GM23248 (cell line): ENCODE data around the gene FNDC8. TPM values are rescaled to one million over a fixed set of nuclear protein-coding genes. Genes with fewer than 3 reads are reported as not detected.
A peak's percentile ranks its signal among the peaks of the same experiment; 100 is the strongest.

Experiments used
- DNase-seq: peaks from one replicate; pipeline ENCODE4 v3.0.0-alpha.2; 2015
- H2AFZ ChIP-seq: fragments of 200-600 bp; sonication (generic); 2 replicates; pipeline ENCODE4 v1.6.1; 2016; ENCODE audit warnings: antibody characterized with exemption
- H3F3A ChIP-seq: fragments of 200-600 bp; sonication (generic); 2 replicates; pipeline ENCODE4 v1.6.1; 2016; ENCODE audit warnings: mild to moderate bottlenecking, antibody characterized with exemption, mixed run types; ENCODE audit not compliant: insufficient read depth
- H3K27ac ChIP-seq: fragments of 200-600 bp; sonication (generic); 2 replicates; pipeline ENCODE4 v1.5.1; 2016; ENCODE audit warnings: mild to moderate bottlenecking
- H3K27me3 ChIP-seq: fragments of 200-600 bp; sonication (generic); replicated peaks from 2 replicates; pipeline ENCODE4 v1.6.1; 2016; ENCODE audit warnings: mild to moderate bottlenecking; ENCODE audit not compliant: insufficient read depth
- H3K36me3 ChIP-seq: fragments of 200-600 bp; sonication (generic); 2 replicates; pipeline ENCODE4 v1.6.1; 2016; ENCODE audit warnings: low read depth, mild to moderate bottlenecking
- H3K4me1 ChIP-seq: fragments of 200-600 bp; sonication (generic); 2 replicates; pipeline ENCODE4 v1.6.1; 2016; ENCODE audit warnings: mild to moderate bottlenecking; ENCODE audit not compliant: insufficient read depth
- H3K4me2 ChIP-seq: fragments of 200-600 bp; sonication (generic); one replicate; pipeline ENCODE4 v1.6.1; 2016; ENCODE audit warnings: mild to moderate bottlenecking; ENCODE audit not compliant: unreplicated experiment
- H3K4me3 ChIP-seq: fragments of 200-600 bp; sonication (generic); 2 replicates; pipeline ENCODE4 v1.5.1; 2016; ENCODE audit warnings: mild to moderate bottlenecking
- H3K79me2 ChIP-seq: fragments of 200-600 bp; sonication (generic); 2 replicates; pipeline ENCODE4 v1.6.1; 2016; ENCODE audit warnings: mild to moderate bottlenecking; ENCODE audit not compliant: insufficient read depth
- H3K9ac ChIP-seq: fragments of 200-600 bp; sonication (generic); 2 replicates; pipeline ENCODE4 v1.6.1; 2016; ENCODE audit warnings: mild to moderate bottlenecking
- H3K9me2 ChIP-seq: fragments of 200-600 bp; sonication (generic); 2 replicates; pipeline ENCODE4 v1.6.1; 2016; ENCODE audit warnings: mixed run types, mild to moderate bottlenecking, moderate library complexity; ENCODE audit not compliant: insufficient read depth
- H3K9me3 ChIP-seq: fragments of 200-600 bp; sonication (generic); one replicate; pipeline ENCODE4 v1.6.1; 2017; ENCODE audit warnings: low read depth
- H4K20me1 ChIP-seq: fragments of 200-600 bp; sonication (generic); 2 replicates; pipeline ENCODE4 v1.6.0; 2016; ENCODE audit not compliant: insufficient read depth
- EZH2 ChIP-seq: fragments of 200-600 bp; sonication (generic); IDR thresholded peaks from 2 replicates; pipeline ENCODE4 v1.6.1; 2018; ENCODE audit warnings: antibody characterized with exemption, mild to moderate bottlenecking; ENCODE audit not compliant: insufficient read depth, poor library complexity, severe bottlenecking
- EZH2phosphoT487 ChIP-seq: fragments of 200-600 bp; sonication (generic); IDR thresholded peaks from 2 replicates; pipeline ENCODE4 v1.6.1; 2018; ENCODE audit warnings: antibody characterized with exemption, moderate library complexity, mild to moderate bottlenecking, low read depth; ENCODE audit not compliant: insufficient read depth
- WGBS, 2 experiments: methylation state at CpG; one replicate each; pipeline ENCODE4 v1.1.6; 2015 to 2017; ENCODE audit warnings: low lambda C conversion rate in 2 of 2, low coverage in 1 of 2; ENCODE audit errors: missing lambda C conversion rate in 2 of 2; 5-methylcytosine and 5-hydroxymethylcytosine counted together
- in situ Hi-C: fragments of 300-500 bp; cut with MboI; formaldehyde crosslinking; loops from 2 replicates; pipeline ENCODE4 v1.15.0; 2020
- polyA plus RNA-seq: library from polyadenylated mRNA; unstranded; fragments of >200 nt; fragmentation: Nextera tagmentation; extraction: Ambion mirVana; gene quantifications from 2 replicates; pipeline ENCODE4 v1.2.1, GENCODE V29; 2016
- total RNA-seq: library from RNA; depleted of rRNA; stranded (reverse); fragments of >200 nt; shearing (Covaris generic); gene quantifications from 2 replicates; pipeline ENCODE4 v1.2.3, GENCODE V29; 2014

The FNDC8 gene
- total and polyA plus RNA-seq, 2 experiments from 2014 or later: not detected

- no peak overlapping the region for H2AFZ ChIP-seq
- no peaks in the 10 kb centered on the region for H3K9me2 ChIP-seq
- no peaks in the 10 kb centered on the region for H3K27me3 ChIP-seq
- no peaks in the 10 kb centered on the region for H3K36me3 ChIP-seq
- peaks cover 21% of the 10 kb centered on the region for H3F3A ChIP-seq
- no peak for DNase-seq
- no peak overlapping the region; the same call in 1 of the 2 replicates for H3K4me3 ChIP-seq
- 93% methylated on average over 8 of the region's 8 CpGs for WGBS, 2 experiments
- H4K20me1 ChIP-seq: no peaks in the 10 kb centered on the region
- peaks cover 24% of the 10 kb centered on the region for H3K79me2 ChIP-seq
- H3K27ac ChIP-seq: no peak overlapping the region
- no peak overlapping the region for H3K9ac ChIP-seq
- H3K4me1 ChIP-seq: peaks cover 31% of the 10 kb centered on the region
- no peak for TF ChIP-seq EZH2phosphoT487
- TF ChIP-seq EZH2: no peak
- H3K9me3 ChIP-seq: no peaks in the 10 kb centered on the region
- no peak overlapping the region for H3K4me2 ChIP-seq
- in situ Hi-C loops: loop anchor here (25.0 kb wide), 1 partner anchor 1425 kb away; no protein-coding TSS in a partner anchor
Measured at GRCh38 chr17:35086931-35087573, 34.4 kb upstream of the FNDC8 start.

- peaks cover 13% of the 10 kb centered on the region for H3F3A ChIP-seq
- no peaks in the 10 kb centered on the region for H3K9me2 ChIP-seq
- H3K36me3 ChIP-seq: no peaks in the 10 kb centered on the region
- H3K27me3 ChIP-seq: no peaks in the 10 kb centered on the region
- WGBS, 2 experiments: 11 to 13% methylated on average over 9 of the region's 9 CpGs
- H3K4me2 ChIP-seq: peak overlapping the region; percentile 78
- no peaks in the 10 kb centered on the region for H3K9me3 ChIP-seq
- peak overlapping the region; percentile 75 for H3K4me3 ChIP-seq
- DNase-seq: peak; percentile 52
- H2AFZ ChIP-seq: peak overlapping the region; percentile 78
- H4K20me1 ChIP-seq: no peaks in the 10 kb centered on the region
- peak overlapping the region; percentile 10 for H3K27ac ChIP-seq
- in situ Hi-C loops: loop anchor here (25.0 kb wide), 1 partner anchor 1424 kb away; no protein-coding TSS in a partner anchor
- TF ChIP-seq EZH2phosphoT487: no peak
- H3K9ac ChIP-seq: peak overlapping the region; percentile 73
- H3K4me1 ChIP-seq: peaks cover 23% of the 10 kb centered on the region
- H3K79me2 ChIP-seq: peaks cover 24% of the 10 kb centered on the region
Measured at GRCh38 chr17:35087731-35088355, 33.6 kb upstream of the FNDC8 start.

- H2AFZ ChIP-seq: peak overlapping the region; percentile 78
- no peaks in the 10 kb centered on the region for H3K9me2 ChIP-seq
- H3K4me2 ChIP-seq: peak overlapping the region; percentile 78
- WGBS, 2 experiments: 1% methylated on average over 26 of the region's 26 CpGs
- in situ Hi-C loops: loop anchor here (25.0 kb wide), 1 partner anchor 1424 kb away; no protein-coding TSS in a partner anchor
- no peaks in the 10 kb centered on the region for H3K27me3 ChIP-seq
- H3K36me3 ChIP-seq: no peaks in the 10 kb centered on the region
- DNase-seq: peak; percentile 69
- H3K27ac ChIP-seq: peak overlapping the region; percentile 10
- H3F3A ChIP-seq: peaks cover 7% of the 10 kb centered on the region; the same call in 1 of the 2 replicates
- H3K4me1 ChIP-seq: peaks cover 19% of the 10 kb centered on the region
- H3K79me2 ChIP-seq: peaks cover 24% of the 10 kb centered on the region
- H4K20me1 ChIP-seq: no peaks in the 10 kb centered on the region
- no peaks in the 10 kb centered on the region for H3K9me3 ChIP-seq
- peak overlapping the region; percentile 73 for H3K9ac ChIP-seq
- TF ChIP-seq EZH2 (no peak), EZH2phosphoT487 (no peak)
- peak overlapping the region; percentile 75 for H3K4me3 ChIP-seq
Measured at GRCh38 chr17:35088356-35088880, 33.0 kb upstream of the FNDC8 start.

GRCh38 chr17:35088881-35089585 is 32.4 kb upstream of the FNDC8 start:
- no peak for TF ChIP-seq EZH2
- TF ChIP-seq EZH2phosphoT487: no peak
- Histone ChIP-seq H2AFZ (peak overlapping the region; percentile 99), H3K9ac (peak overlapping the region; percentile 73), H3K36me3 (no peaks in the 10 kb centered on the region), H3K9me2 (no peaks in the 10 kb centered on the region), H3K9me3 (no peaks in the 10 kb centered on the region), H3K79me2 (peaks cover 24% of the 10 kb centered on the region), H3K27me3 (no peaks in the 10 kb centered on the region), H3K27ac (peak overlapping the region; percentile 10; the same call in 1 of the 2 replicates), H3K4me2 (peak overlapping the region; percentile 78), H3K4me1 (peaks cover 19% of the 10 kb centered on the region), H3F3A (0 out of 2 replicates have a peak, but pooled peaks cover 7% of the 10 kb centered on the region), H4K20me1 (no peaks in the 10 kb centered on the region), H3K4me3 (peak overlapping the region; percentile 75)
- in situ Hi-C loops: loop anchor here (25.0 kb wide), 1 partner anchor 1423 kb away; no protein-coding TSS in a partner anchor
- 1% methylated on average over 26 to 66 of the region's 80 CpGs for WGBS, 2 experiments
- DNase-seq: peak; percentile 95
